GM23248 (cell line): Measurements from ENCODE around the gene RUFY4.

ENCODE experiments used
- EZH2 ChIP-seq: fragments of 200-600 bp; sonication (generic); IDR thresholded peaks from 2 replicates; pipeline ENCODE4 v1.6.1; 2018; ENCODE audit warnings: antibody characterized with exemption, mild to moderate bottlenecking; ENCODE audit not compliant: insufficient read depth, poor library complexity, severe bottlenecking
- EZH2phosphoT487 ChIP-seq: fragments of 200-600 bp; sonication (generic); IDR thresholded peaks from 2 replicates; pipeline ENCODE4 v1.6.1; 2018; ENCODE audit warnings: antibody characterized with exemption, moderate library complexity, mild to moderate bottlenecking, low read depth; ENCODE audit not compliant: insufficient read depth

DNA sequence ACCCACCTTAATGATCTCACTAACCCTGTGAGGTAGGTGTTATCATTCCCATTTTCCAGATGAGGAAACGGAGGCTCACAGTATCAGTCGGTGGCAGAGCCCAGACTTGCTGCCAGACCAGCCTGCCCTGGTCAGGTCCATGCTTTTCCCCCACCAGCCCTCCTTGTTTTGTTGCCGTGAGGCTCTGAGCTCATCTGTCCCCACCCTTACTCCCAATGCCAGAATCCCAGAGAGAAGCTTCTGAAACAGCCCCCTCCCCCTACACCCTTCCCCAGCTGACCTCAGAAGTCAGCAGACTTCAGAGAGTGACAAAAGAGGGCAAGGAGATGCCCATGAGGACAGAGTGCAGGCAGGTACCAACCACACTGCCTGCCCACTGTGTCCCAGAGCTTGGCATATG, 45.4 kb upstream of the RUFY4 start:
- no peak for TF ChIP-seq EZH2phosphoT487
- no peak for TF ChIP-seq EZH2
